ENCODE results near the gene SIPA1L3. TPM values are rescaled to one million over a fixed set of nuclear protein-coding genes. Genes with fewer than 3 reads are reported as not detected.

SIPA1L3 gene
- total and polyA plus RNA-seq, 2 experiments from 2014 or later, result 9.3 to 30.3 TPM

GRCh38 chr19:38072776-38073750, 166.1 kb downstream of the SIPA1L3 start:
- no peak for TF ChIP-seq CTCF (IDR thresholded peaks at IDR 0.05; ENCODE audit: low read depth, low read length)
- no peak overlapping the region for H3K27ac ChIP-seq
- no peaks in the 10 kb centered on the region for H3K36me3 ChIP-seq
- H3K4me3 ChIP-seq, result no peak overlapping the region
- H3K4me1 ChIP-seq (ENCODE audit: low read depth), result no peaks in the 10 kb centered on the region
- no peaks in the 10 kb centered on the region for H3K27me3 ChIP-seq
- DNase-seq (ENCODE audit: low read depth in 1 of 2, low spot score in 1 of 2), result peak in 1 of 2 donors; percentile 51
- H3K9me3 ChIP-seq (ENCODE audit: low read depth), result no peaks in the 10 kb centered on the region

DNA sequence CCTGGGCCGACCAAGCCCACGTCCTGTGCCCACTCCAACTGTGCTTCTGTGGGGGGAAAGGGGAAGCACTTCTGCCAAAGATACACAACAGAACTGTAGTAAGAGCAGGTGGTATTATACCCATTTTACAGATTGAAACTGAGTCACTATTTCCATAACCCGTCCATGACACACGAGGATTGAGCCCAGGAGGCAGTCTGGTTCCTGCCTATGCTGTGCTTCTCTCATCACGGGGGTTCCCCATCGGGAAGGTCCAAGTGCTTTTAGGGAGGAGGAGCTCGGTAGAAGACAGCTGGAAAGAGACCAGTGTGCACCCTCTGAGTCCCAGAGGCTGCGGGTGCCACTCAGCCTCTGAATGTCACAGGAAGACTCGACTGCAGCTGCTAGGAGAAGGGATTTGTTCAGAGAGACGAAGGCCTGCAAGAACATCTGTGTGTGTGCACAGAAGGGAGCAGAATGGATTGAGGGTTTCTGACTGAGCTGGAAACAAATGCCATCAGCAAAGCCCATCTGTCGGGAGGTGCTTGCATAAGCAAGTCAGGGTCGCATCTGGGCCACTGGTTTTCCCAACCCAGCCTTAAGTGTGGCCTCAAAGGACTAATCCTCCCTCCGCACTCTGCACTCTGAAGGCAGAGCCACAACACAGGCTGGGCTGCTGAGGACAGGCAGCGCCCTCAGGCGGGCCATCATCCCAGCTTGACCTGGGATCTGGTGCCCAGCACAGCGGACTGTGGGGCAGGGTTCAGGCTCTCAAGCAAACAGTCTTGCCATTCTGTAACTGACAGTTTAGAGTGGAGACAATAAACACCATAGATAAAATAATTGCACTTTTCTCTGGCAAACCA, 167.1 kb downstream of the SIPA1L3 start:
- Histone ChIP-seq H3K36me3 (no peaks in the 10 kb centered on the region), H3K9me3 (ENCODE audit: low read depth) (no peaks in the 10 kb centered on the region), H3K4me1 (ENCODE audit: low read depth) (no peaks in the 10 kb centered on the region), H3K27me3 (no peaks in the 10 kb centered on the region), H3K4me3 (no peak overlapping the region), H3K27ac (no peak overlapping the region)
- TF ChIP-seq CTCF (IDR thresholded peaks at IDR 0.05; ENCODE audit: low read depth, low read length), result peak; percentile 8
- peak in 1 of 2 donors; percentile 41 for DNase-seq (ENCODE audit: low read depth in 1 of 2, low spot score in 1 of 2)

DNA sequence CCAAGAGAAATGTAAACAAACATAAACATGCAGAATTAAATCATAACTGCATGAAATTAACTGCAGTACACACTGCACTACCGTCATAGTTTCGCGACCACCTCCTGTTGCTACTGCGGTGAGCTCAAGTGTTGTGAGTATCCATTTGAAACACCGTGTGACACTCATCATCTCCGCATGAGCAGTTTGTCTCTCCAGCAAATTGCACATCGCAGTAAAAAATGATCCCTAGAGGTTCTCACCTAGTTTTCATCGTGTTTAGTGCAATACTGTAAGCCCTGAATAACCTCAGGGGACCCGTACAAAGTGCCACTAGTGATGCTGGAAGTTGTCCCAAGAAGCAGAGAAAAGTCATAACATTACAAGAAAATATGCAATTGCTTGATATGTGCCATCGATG, 169.3 kb downstream of the SIPA1L3 start:
- TF ChIP-seq CTCF (IDR thresholded peaks at IDR 0.05; ENCODE audit: low read depth, low read length), result no peak
- Histone ChIP-seq H3K4me1 (ENCODE audit: low read depth) (no peaks in the 10 kb centered on the region), H3K27me3 (no peaks in the 10 kb centered on the region), H3K36me3 (no peaks in the 10 kb centered on the region), H3K9me3 (ENCODE audit: low read depth) (no peaks in the 10 kb centered on the region), H3K27ac (no peak overlapping the region), H3K4me3 (no peak overlapping the region)
- DNase-seq (ENCODE audit: low read depth in 1 of 2, low spot score in 1 of 2), result no peak

- H3K4me1 ChIP-seq (ENCODE audit: low read depth), result no peaks in the 10 kb centered on the region
- H3K27ac ChIP-seq, result no peak overlapping the region
- no peaks in the 10 kb centered on the region for H3K9me3 ChIP-seq (ENCODE audit: low read depth)
- no peak for TF ChIP-seq CTCF (IDR thresholded peaks at IDR 0.05; ENCODE audit: low read depth, low read length)
- H3K36me3 ChIP-seq, result no peaks in the 10 kb centered on the region
- no peaks in the 10 kb centered on the region for H3K27me3 ChIP-seq
- H3K4me3 ChIP-seq, result no peak overlapping the region
- DNase-seq (ENCODE audit: low read depth in 1 of 2, low spot score in 1 of 2), result no peak
Observed at GRCh38 chr19:38078302-38078930, 171.4 kb downstream of the SIPA1L3 start.

DNA sequence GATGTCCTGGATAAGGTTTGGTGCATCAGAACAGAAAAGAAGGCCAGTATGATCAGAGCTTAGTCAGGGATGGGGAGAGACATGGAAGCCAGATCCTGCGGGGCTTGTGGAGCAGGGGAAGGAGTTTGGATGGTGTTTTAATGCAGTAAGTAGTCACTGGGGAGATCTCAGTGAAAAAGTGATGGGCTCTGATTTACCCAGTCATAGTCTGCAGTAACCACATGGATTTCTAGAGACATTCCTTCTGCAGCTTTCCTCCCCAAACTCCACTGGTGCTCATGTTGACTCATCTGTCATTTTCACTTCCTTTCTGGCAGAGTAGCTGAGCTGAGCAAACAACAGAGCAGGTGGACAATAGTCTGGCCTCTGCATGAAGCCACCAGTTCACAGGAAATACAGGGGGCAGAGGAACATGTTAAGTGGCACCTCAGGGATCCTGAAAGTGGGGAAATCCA, 172.9 kb downstream of the SIPA1L3 start:
- TF ChIP-seq CTCF (IDR thresholded peaks at IDR 0.05; ENCODE audit: low read depth, low read length), result no peak
- DNase-seq (ENCODE audit: low read depth in 1 of 2, low spot score in 1 of 2), result peak in 1 of 2 donors; percentile 77

More for the DNA sequence above, 172.9 kb downstream of the SIPA1L3 start:
- no peaks in the 10 kb centered on the region for H3K4me1 ChIP-seq (ENCODE audit: low read depth)
- no peaks in the 10 kb centered on the region for H3K36me3 ChIP-seq
- no peak overlapping the region for H3K27ac ChIP-seq
- H3K27me3 ChIP-seq, result no peaks in the 10 kb centered on the region
- no peaks in the 10 kb centered on the region for H3K9me3 ChIP-seq (ENCODE audit: low read depth)
- no peak overlapping the region for H3K4me3 ChIP-seq
